ENCODE data around the gene SNX2.

Gene SNX2

GRCh38 chr5:122774519-122774860 is 390 bp upstream of the SNX2 start:
- DNase-seq, result no peak

GRCh38 chr5:122775550-122776542 is 966 bp downstream of the SNX2 start:
- DNase-seq, result peak; percentile 8

- no peak for DNase-seq
These were observed 3.3 kb downstream of the SNX2 start for GRCh38 chr5:122778157-122778556.

GRCh38 chr5:122779451-122779850 is 4.6 kb downstream of the SNX2 start:
- DNase-seq, result no peak

GRCh38 chr5:122780296-122780695 is 5.4 kb downstream of the SNX2 start:
- DNase-seq, result no peak

GRCh38 chr5:122781465-122781864 is 6.6 kb downstream of the SNX2 start:
- no peak for DNase-seq

- DNase-seq, result no peak
These were observed 10.4 kb downstream of the SNX2 start for GRCh38 chr5:122785294-122785693.

- DNase-seq, result no peak
These were observed 13.5 kb downstream of the SNX2 start for GRCh38 chr5:122788371-122788770.

- no peak for DNase-seq
These were observed 14.1 kb downstream of the SNX2 start for GRCh38 chr5:122788996-122789395.

GRCh38 chr5:122789461-122790171 is 14.7 kb downstream of the SNX2 start:
- no peak for DNase-seq

- DNase-seq, result no peak
These were observed 15.6 kb downstream of the SNX2 start for GRCh38 chr5:122790354-122791103.

- no peak for DNase-seq
These were observed 30.6 kb downstream of the SNX2 start for GRCh38 chr5:122805481-122805880.

GRCh38 chr5:122810405-122810804 is 35.5 kb downstream of the SNX2 start:
- DNase-seq, result no peak

- DNase-seq, result no peak
These were observed 40.4 kb downstream of the SNX2 start for GRCh38 chr5:122815218-122815767.

GRCh38 chr5:122816756-122817155 is 41.9 kb downstream of the SNX2 start:
- no peak for DNase-seq

- DNase-seq, result no peak
These were observed 57.1 kb downstream of the SNX2 start for GRCh38 chr5:122831984-122832383.

GRCh38 chr5:122835681-122836080 is 60.8 kb downstream of the SNX2 start:
- DNase-seq, result no peak

- DNase-seq, result no peak
These were observed 62.1 kb downstream of the SNX2 start for GRCh38 chr5:122836947-122837346.

GRCh38 chr5:122839731-122840130 is 64.9 kb downstream of the SNX2 start:
- no peak for DNase-seq

GRCh38 chr5:122842016-122842580 is 67.2 kb downstream of the SNX2 start:
- DNase-seq, result no peak

- DNase-seq, result no peak
These were observed 69.4 kb downstream of the SNX2 start for GRCh38 chr5:122844136-122844909.

- no peak for DNase-seq
These were observed 70.0 kb downstream of the SNX2 start for GRCh38 chr5:122844910-122845228.
